Measurements from ENCODE around the gene CCDC33.

Gene CCDC33

GRCh38 chr15:74214324-74215021 is 21.7 kb upstream of the CCDC33 start:
- TF ChIP-seq, protein P1, sequence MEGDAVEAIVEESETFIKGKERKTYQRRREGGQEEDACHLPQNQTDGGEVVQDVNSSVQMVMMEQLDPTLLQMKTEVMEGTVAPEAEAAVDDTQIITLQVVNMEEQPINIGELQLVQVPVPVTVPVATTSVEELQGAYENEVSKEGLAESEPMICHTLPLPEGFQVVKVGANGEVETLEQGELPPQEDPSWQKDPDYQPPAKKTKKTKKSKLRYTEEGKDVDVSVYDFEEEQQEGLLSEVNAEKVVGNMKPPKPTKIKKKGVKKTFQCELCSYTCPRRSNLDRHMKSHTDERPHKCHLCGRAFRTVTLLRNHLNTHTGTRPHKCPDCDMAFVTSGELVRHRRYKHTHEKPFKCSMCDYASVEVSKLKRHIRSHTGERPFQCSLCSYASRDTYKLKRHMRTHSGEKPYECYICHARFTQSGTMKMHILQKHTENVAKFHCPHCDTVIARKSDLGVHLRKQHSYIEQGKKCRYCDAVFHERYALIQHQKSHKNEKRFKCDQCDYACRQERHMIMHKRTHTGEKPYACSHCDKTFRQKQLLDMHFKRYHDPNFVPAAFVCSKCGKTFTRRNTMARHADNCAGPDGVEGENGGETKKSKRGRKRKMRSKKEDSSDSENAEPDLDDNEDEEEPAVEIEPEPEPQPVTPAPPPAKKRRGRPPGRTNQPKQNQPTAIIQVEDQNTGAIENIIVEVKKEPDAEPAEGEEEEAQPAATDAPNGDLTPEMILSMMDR (IDR thresholded peaks at IDR 0.05; ENCODE audit: extremely low read depth, missing control alignments) = no peak
- DNase-seq (ENCODE audit: low spot score) = no peak

DNA sequence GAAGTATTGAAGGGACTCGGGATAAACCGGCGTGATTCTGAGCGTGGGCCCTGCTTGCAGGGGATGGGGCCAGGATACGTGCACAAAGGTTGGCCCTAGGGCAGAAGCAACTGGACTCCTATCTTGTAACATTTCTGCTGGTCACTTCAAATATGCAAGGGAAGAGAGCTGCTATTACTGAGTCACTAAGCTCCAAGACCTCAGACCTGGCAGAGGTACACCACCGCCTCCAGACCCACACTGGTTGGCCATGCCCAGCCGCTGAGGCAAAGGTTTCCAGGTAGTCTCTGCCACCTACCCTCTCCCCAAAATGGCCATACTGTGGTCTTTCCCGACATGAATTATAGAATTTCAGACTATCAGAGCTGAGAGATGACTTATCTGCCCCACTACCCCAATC is 20.2 kb upstream of the CCDC33 start:
- DNase-seq (ENCODE audit: low spot score) = no peak

DNA sequence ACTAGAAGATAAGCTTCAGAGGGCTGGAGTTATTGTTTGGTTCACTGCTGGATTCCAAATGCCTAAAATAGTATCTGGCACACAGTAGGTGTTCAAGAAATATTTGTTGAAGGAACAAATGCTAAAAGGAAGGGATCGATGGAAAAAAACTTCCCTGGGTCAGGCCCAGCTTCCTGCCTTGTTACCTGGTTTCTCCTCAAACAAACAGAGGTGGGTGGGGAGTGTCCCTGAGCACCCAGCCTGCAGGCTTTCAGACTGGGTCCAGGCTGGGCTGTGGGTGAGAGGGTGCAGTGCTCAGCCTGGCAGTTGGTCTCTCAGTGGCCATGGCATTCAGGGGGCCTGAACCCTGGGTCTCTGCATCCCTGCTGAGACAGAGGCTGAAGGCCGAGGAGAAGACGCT is 19.2 kb upstream of the CCDC33 start:
- DNase-seq (ENCODE audit: low spot score) = no peak
- TF ChIP-seq, protein P1 (IDR thresholded peaks at IDR 0.05; ENCODE audit: extremely low read depth, missing control alignments) = no peak

More for the DNA sequence above, 20.2 kb upstream of the CCDC33 start:
- TF ChIP-seq, protein P1 (IDR thresholded peaks at IDR 0.05; ENCODE audit: extremely low read depth, missing control alignments) = no peak

DNA sequence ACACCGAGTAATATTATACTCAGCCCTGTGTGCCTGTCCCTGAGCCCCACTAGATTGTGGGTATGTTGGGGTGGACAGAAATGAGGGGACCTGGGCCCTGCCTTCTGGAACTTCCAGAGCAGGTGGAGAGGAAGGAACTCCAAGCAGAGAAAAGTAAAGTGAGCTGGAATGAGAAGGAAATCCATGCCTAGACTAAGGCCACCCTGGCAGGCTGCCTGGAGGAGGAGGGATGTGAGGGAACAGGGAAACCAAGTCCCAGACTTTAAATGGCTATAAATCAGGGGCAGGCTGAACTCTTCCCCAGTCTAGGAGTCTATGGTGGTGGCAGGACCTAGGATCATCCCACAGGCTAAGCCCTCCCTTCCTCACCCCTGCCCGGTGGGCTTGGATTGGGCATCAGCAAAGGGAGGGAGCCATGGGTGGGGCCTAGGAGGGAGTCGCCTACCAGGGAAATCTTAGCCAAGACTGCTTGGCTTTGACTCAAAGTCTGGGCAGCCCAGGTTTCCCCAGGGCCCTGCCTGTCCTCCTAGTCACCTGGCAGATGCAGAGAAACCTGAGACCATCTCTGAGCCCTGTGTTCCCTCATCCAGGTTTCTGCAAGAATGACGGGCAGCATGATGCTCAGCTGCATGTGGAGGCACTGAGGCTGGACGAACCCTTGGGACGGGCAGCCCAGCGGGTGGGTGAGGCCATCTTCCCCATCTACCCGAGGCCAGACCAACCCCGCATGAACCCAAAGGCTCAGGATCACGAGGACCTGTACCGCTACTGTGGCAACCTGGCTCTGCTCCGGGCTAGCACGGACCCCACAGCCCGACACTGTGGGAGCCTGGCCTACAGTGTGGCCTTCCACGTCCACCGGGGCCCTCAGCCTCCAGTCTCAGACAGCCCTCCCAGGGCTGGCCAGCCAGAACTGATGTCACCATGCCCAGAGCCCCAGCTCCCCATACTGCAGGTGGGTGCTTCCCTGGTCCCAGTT is 17.9 kb upstream of the CCDC33 start:
- TF ChIP-seq, protein P1 (IDR thresholded peaks at IDR 0.05; ENCODE audit: extremely low read depth, missing control alignments) = no peak
- no peak for DNase-seq (ENCODE audit: low spot score)

GRCh38 chr15:74220475-74221248 is 15.5 kb upstream of the CCDC33 start:
- TF ChIP-seq, protein P1 (IDR thresholded peaks at IDR 0.05; ENCODE audit: extremely low read depth, missing control alignments) = no peak
- no peak for DNase-seq (ENCODE audit: low spot score)

DNA sequence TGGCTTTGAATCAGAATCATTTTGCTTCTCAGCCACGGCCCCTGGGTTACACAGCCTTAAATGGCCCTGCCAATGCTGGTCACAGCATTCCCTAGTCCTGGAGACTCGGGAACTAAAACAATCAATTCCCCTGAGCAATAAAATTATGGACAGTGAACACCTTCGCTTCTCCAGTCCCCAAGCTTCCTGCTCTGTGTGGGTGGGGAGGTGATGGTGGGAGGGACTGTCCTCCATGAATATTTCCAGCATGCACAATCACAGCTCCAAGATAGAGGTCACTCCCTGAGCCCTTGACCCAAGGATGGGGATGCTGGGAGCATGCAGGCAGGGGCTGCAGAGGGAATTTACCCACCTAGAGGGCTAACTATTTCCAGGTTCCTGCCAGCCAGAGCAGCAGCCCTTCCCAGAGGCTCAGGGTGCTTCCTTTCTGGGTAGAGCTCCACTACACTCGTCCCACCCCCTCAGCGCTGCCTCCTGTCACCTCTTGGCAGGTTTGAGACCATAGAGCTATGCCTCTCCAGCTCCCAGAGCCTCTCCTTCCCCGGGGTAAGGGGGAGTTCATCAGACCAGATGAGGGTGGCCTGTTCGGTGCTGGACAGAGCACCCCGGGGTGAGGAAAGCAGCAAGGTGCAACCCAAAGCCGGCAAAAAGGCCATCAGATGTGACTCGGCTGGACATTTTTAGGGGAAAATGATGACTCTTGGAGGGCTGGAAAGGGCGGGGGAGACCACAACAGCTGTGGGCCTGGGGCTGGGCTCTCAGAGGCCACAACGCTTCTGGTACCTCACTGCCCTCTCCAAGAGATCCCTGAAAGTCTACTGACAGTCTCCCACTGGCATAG is 14.5 kb upstream of the CCDC33 start:
- TF ChIP-seq, protein P1 (IDR thresholded peaks at IDR 0.05; ENCODE audit: extremely low read depth, missing control alignments) = no peak

More for the DNA sequence above, 14.5 kb upstream of the CCDC33 start:
- no peak for DNase-seq (ENCODE audit: low spot score)

Data from GM20000 (cell line).